GM20000 (cell line): ENCODE data around the gene PTMS.

ENCODE experiments used
- DNase-seq: peaks from one replicate; pipeline ENCODE4 v3.0.0; 2012; ENCODE audit warnings: low spot score
- CTCF ChIP-seq: IDR thresholded peaks from 2 replicates; pipeline ENCODE4 v1.5.1; 2012; ENCODE audit warnings: mild to moderate bottlenecking, control low read depth; ENCODE audit errors: extremely low read depth, missing control alignments

PTMS gene

GRCh38 chr12:6786416-6787094 lies 20.4 kb downstream of the PTMS start:
- no peak for TF ChIP-seq CTCF
- DNase-seq, result no peak

- no peak for DNase-seq
- no peak for TF ChIP-seq CTCF
Observed at GRCh38 chr12:6787309-6787708, 21.1 kb downstream of the PTMS start.

GRCh38 chr12:6788972-6789924 lies 23.1 kb downstream of the PTMS start, which contains the start of gene CD4:
Gene CD4 (plus strand): TSS chr12:6789528. CDS start chr12:6800139, 10,611 bp downstream.
- TF ChIP-seq CTCF, result no peak
- no peak for DNase-seq

- DNase-seq, result no peak
- no peak for TF ChIP-seq CTCF
Observed at GRCh38 chr12:6790496-6791150, 24.5 kb downstream of the PTMS start.

- no peak for TF ChIP-seq CTCF
- DNase-seq, result no peak
Observed at GRCh38 chr12:6791931-6792520, 25.9 kb downstream of the PTMS start.

- no peak for TF ChIP-seq CTCF
- no peak for DNase-seq
Observed at GRCh38 chr12:6792522-6793201, 26.5 kb downstream of the PTMS start.
